Tibial nerve (tissue), 3 donors: ENCODE data around the gene TRIM38.

Experiments used
- CTCF ChIP-seq, 5 experiments: fragments of 200-600 bp in 3 of 5; fragments of 450-650 bp in 2 of 5; sonication (generic) in 3 of 5; IDR thresholded peaks; one replicate each; pipeline ENCODE4 v1.5.1; 2016 to 2019; ENCODE audit warnings: antibody characterized with exemption in 5 of 5, mild to moderate bottlenecking in 3 of 5, moderate library complexity in 2 of 5
- POLR2A ChIP-seq, 2 donors: fragments of 450-650 bp; IDR thresholded peaks; one replicate each; pipeline ENCODE4 v1.6.1; 2017; ENCODE audit warnings: antibody characterized with exemption in 2 of 2, mild to moderate bottlenecking in 2 of 2, moderate library complexity in 2 of 2

- TF ChIP-seq CTCF (IDR thresholded peaks at IDR 0.05), result no peak
- TF ChIP-seq POLR2A (IDR thresholded peaks at IDR 0.05), result no peak
Measured at GRCh38 chr6:26029857-26030653, 67.5 kb downstream of the TRIM38 start.
